Myocyte (in vitro differentiated cells): ENCODE measurements around the gene GALP. TPM values are rescaled to one million over a fixed set of nuclear protein-coding genes. Genes with fewer than 3 reads are reported as not detected.
"Not testable (repeated sequence)": the region's sequence is repeated elsewhere in the genome, so short reads cannot be mapped to it uniquely, and the experiment has no call there.

Source experiments
- DNase-seq: peaks from one replicate; pipeline ENCODE4 v3.0.0-alpha.2; 2012; ENCODE audit warnings: low read depth
- total RNA-seq: library from RNA; depleted of rRNA; stranded (reverse); fragments of >200 nt; gene quantifications from 2 replicates; pipeline ENCODE4 v1.2.3, GENCODE V29; 2014

GALP gene
- total RNA-seq, 1 donor from 2014 or later, result not detected

- DNase-seq, result no peak
Observed at GRCh38 chr19:56147307-56147706, 28.5 kb upstream of the GALP start.

DNA sequence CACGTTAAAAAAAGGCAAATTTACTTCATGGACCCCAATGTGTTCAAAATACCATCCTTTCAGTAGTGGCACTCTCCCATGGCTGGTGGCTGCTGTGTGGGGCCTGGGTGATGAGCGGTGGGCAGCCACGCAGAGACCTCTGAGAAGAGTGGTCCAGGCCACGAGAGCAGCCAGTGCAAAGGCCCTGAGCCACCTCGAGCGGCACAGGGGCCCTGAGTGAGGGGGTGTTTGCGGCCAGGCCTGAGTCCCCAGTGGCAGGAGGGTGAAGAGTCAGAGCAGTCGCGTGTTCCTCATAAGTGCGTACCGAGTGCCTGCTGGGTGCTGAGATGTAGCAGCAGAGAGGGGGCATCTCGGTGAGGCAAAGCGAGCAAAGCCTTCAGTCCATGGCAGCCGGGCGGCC, 27.7 kb upstream of the GALP start:
- no peak for DNase-seq

- not testable (repeated sequence) for DNase-seq
Observed at GRCh38 chr19:56148955-56149655, 26.7 kb upstream of the GALP start.

DNA sequence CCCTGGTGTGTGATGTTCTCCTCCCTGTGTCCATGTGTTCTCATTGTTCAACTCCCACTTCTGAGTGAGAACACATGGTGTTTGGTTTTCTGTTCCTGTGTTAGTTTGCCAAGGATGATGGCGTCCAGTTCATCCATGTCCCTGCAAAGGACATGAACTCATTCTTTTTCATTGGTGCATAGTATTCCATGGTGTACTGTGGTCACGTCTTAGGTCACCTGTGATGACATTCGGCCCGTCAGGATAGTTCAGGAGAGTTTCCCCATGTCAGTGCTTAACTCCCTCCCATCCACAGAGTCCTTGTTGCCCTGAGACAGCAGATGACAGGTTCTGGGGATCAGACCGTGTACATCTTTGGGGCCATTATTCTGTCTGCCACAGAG, 26.2 kb upstream of the GALP start:
- no peak for DNase-seq

DNA sequence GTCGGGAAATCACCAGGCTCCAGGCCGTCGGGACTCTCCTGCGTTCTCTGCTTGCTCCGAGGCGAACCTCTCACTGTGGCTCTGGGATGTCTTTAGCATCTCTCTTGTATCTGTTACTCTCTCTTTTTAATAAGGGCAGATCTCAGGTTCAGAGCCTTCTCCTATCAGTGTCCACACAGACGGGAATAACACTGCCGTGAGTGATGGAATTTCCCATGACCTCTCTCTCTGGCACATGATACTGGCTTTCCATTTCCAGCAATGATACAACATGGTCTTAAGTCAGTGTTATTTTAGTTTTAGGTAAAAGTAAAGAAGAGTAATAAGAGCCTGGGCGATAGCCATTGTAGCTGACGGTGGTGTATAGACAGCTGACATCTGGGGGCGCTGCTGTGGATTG, 25.4 kb upstream of the GALP start:
- no peak for DNase-seq

- DNase-seq, result no peak
Observed at GRCh38 chr19:56152644-56153043, 23.2 kb upstream of the GALP start.

DNA sequence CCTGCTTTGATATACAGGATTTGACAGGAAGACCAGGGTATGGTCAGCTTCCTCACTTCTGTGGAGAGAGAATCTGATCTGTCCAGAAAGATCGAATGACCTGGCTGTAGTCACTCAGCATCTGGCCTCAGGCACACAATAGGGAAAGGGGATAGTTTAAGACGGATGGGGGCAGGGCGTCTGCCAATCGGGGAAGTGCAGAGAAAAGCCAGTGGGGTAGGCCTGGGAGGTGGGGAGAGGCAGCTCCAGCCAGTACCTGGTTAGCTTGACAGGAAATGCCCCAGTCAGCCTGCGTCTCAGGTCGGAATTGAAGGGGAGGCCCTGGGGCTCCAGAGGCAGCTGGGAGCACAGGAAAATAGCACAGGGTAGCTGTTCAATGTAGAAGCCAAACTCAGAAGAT, 22.3 kb upstream of the GALP start:
- no peak for DNase-seq

DNA sequence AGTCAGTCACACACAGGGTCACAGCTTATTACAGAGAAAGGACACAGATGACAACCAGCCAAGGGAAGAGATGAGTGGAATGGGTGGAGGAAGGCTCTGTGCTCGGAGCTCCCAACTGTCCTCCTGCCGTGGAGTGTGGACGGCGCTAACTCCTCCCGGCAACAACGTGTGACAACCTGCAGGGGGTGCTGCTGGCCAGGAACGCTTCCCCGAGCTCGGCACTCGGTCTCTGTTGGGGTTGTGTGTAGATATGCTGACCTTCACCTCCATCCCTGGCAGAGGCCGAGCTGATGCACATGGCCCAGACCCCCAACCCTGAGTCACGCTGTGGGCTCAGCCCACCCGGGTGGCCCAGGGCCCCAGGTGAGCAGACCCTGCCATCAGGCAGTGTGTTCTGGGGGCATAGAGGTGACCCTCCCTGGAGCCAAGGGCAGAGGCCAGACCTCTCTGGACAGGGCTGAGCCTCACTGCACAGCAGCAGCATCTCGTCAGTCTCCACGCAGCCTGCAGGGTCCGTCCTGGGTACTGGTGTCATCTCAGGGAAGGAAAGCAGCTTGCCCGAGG, 20.6 kb upstream of the GALP start:
- no peak for DNase-seq

GRCh38 chr19:56156768-56157167, 19.0 kb upstream of the GALP start:
- DNase-seq, result no peak

GRCh38 chr19:56158170-56158757, 17.5 kb upstream of the GALP start:
- no peak for DNase-seq

GRCh38 chr19:56159009-56159559, 16.7 kb upstream of the GALP start:
- no peak for DNase-seq

GRCh38 chr19:56159622-56160271, 16.1 kb upstream of the GALP start:
- DNase-seq, result no peak

GRCh38 chr19:56161534-56161933, 14.3 kb upstream of the GALP start:
- no peak for DNase-seq

GRCh38 chr19:56162258-56162657, 13.6 kb upstream of the GALP start:
- no peak for DNase-seq

GRCh38 chr19:56163097-56163496, 12.7 kb upstream of the GALP start:
- DNase-seq, result no peak

GRCh38 chr19:56167064-56167578, 8.7 kb upstream of the GALP start:
- DNase-seq, result peak; percentile 34

DNA sequence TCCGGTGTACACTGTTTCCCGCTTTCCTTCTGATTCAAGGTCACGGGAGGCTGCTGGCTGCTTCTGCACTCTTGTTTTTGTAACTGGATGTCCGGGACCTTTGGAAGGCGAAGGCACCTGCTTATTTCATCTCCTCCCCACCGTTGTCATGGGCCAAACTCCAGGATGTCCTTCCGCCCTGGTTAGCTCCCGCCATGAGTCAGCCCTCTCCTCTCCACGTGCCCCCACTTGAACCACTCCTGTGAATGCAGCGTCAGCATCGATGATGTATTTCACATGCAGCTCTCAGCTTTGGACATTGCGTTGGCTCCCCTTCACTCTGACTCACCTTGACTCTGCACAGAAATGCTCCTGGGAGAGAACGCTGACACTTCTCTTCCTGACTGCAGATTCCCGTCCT, 5.5 kb upstream of the GALP start:
- no peak for DNase-seq

DNA sequence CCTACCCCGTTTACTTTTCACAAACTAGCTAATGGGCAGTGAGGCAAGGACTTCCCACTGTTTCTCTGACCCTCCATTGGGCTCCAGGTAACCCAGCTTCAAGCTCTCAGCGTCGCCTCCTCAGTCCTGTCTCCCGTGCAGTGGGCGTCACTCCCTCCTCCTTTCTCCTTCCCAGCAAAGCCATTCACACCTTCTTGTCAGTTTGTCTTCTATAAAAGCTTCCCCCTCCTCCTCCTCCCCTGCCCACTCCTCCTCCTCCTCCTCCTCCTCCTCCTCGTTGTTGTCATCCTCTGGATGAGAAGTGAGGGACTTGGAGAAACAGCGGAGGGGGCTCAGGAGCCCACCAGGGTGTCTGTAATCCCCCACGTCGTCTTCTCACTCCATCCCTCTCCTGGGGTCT, 1.7 kb upstream of the GALP start:
- no peak for DNase-seq

- DNase-seq, result no peak
Observed at GRCh38 chr19:56174550-56174949, 1.3 kb upstream of the GALP start.

DNA sequence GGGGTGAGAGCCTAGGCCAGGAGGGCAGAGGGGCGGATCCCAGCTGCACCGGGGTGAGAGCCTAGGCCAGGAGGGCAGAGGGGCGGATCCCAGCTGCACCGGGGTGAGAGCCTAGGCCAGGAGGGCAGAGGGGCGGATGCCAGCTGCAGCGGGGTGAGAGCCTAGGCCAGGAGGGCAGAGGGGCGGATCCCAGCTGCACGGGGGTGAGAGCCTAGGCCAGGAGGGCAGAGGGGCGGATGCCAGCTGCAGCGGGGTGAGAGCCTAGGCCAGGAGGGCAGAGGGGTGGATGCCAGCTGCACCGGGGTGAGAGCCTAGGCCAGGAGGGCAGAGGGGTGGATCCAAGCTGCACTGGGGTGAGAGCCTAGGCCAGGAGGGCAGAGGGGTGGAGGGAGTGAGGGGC, 502 bp downstream of the GALP start:
- DNase-seq, result not testable (repeated sequence)

- DNase-seq, result no peak
Observed at GRCh38 chr19:56176881-56177280, 1.1 kb downstream of the GALP start.
